WERI-Rb-1 (cell line): ENCODE measurements around the gene GDPD1.
A peak's percentile ranks its signal among the peaks of the same experiment; 100 is the strongest.
"Not testable (repeated sequence)": the region's sequence is repeated elsewhere in the genome, so short reads cannot be mapped to it uniquely, and the experiment has no call there.

Experiments
- DNase-seq: peaks from one replicate; pipeline ENCODE4 v3.0.0-alpha.2; 2020
- H3K27ac ChIP-seq: fragments of 250-450 bp; sonication (Bioruptor Pico); 2 replicates; pipeline ENCODE4 v1.5.1; 2020; ENCODE audit warnings: mild to moderate bottlenecking, moderate library complexity
- H3K27me3 ChIP-seq: fragments of 250-450 bp; sonication (Bioruptor Pico); 2 replicates; pipeline ENCODE4 v1.5.1; 2021; ENCODE audit warnings: mild to moderate bottlenecking, low read depth, moderate library complexity; ENCODE audit not compliant: insufficient read depth, severe bottlenecking
- H3K36me3 ChIP-seq: fragments of 250-450 bp; sonication (Bioruptor Pico); 2 replicates; pipeline ENCODE4 v1.5.1; 2020; ENCODE audit warnings: mild to moderate bottlenecking, moderate library complexity
- H3K4me3 ChIP-seq: 2 replicates; pipeline ENCODE4 v1.5.1; 2011; ENCODE audit warnings: low read depth, mild to moderate bottlenecking, control low read depth, low read length
- H3K9me3 ChIP-seq: fragments of 250-450 bp; sonication (Bioruptor Pico); 2 replicates; pipeline ENCODE4 v1.5.1; 2021; ENCODE audit warnings: mild to moderate bottlenecking, moderate library complexity; ENCODE audit not compliant: severe bottlenecking
- CTCF ChIP-seq: IDR thresholded peaks from 2 replicates; pipeline ENCODE4 v1.5.1; 2011; ENCODE audit warnings: low read depth, mild to moderate bottlenecking, control low read depth, inconsistent platforms, low read length

Gene GDPD1

DNA sequence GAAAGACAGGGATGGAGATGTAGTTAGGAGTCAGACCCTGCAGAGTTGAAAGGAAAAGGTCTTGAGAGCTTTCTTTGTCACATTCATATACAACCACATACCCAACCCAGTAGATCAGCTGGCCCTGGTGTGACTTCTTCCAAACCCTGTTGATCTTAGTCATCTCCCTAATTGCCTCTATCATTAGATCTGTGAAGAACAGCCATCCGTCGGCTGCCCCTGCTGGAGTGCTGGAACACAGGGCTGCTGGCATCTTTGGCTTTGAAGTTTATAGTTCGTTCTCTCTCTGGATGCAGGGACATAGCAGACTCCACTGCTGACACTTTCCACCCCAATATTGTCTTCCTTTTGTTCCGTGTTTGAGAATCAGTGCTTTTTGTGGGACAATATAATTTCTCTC is 20.9 kb upstream of the GDPD1 start:
- Histone ChIP-seq H3K36me3 (peaks cover 90% of the 10 kb centered on the region), H3K9me3 (no peaks in the 10 kb centered on the region), H3K27me3 (no peaks in the 10 kb centered on the region), H3K27ac (no peak overlapping the region), H3K4me3 (no peak overlapping the region)
- TF ChIP-seq CTCF = no peak
- no peak for DNase-seq

GRCh38 chr17:59202320-59202719 is 18.0 kb upstream of the GDPD1 start:
- H3K9me3 ChIP-seq = no peaks in the 10 kb centered on the region
- no peak for DNase-seq
- no peak for TF ChIP-seq CTCF
- no peaks in the 10 kb centered on the region for H3K27me3 ChIP-seq
- no peak overlapping the region for H3K27ac ChIP-seq
- no peak overlapping the region for H3K4me3 ChIP-seq
- H3K36me3 ChIP-seq = peaks cover 61% of the 10 kb centered on the region

DNA sequence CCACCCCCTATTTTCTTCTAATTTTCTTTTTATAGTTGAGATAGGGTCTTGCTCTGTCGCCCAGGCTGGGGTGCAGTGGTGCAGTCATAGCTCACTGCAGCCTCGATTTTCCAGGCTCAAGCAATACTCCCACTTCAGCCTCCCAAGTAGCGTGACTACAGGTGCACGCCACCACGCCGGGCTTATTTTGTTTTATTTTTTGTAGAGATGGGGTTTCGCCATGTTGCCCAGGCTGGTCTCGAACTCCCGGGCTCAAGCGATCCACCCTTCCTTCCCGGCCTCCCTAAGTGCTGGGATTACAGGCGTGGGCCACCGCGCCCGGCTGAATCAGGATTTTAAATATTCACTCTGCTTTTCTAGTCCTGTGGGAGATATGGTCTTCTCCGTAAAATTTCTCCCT is 941 bp upstream of the GDPD1 start:
- Histone ChIP-seq H3K36me3 (no peaks in the 10 kb centered on the region; the same call in 1 of the 2 replicates), H3K9me3 (no peaks in the 10 kb centered on the region), H3K27me3 (no peaks in the 10 kb centered on the region), H3K4me3 (no peak overlapping the region), H3K27ac (no peak overlapping the region)
- DNase-seq = no peak
- TF ChIP-seq CTCF = no peak

DNA sequence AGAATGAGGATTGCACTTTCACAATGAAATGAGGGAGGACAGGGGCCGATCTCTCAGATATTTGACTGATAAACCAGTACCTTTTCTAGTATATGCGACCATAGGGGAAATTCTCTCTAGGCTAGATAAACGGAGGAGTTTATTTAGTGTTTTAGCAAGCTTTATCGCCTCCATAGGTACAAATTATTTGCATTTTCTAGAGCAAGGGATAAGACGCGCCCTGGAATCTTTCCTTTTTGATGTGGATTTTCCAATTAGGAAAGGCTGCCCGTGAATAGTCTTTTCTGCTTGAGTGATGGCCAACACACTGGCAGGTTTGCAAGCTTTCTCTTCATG is 351 bp upstream of the GDPD1 start:
- DNase-seq = no peak
- no peaks in the 10 kb centered on the region for H3K9me3 ChIP-seq
- H3K27ac ChIP-seq = peak overlapping the region; percentile 59
- no peaks in the 10 kb centered on the region for H3K36me3 ChIP-seq
- no peak for TF ChIP-seq CTCF
- H3K4me3 ChIP-seq = peak overlapping the region; percentile 38
- no peaks in the 10 kb centered on the region for H3K27me3 ChIP-seq

DNA sequence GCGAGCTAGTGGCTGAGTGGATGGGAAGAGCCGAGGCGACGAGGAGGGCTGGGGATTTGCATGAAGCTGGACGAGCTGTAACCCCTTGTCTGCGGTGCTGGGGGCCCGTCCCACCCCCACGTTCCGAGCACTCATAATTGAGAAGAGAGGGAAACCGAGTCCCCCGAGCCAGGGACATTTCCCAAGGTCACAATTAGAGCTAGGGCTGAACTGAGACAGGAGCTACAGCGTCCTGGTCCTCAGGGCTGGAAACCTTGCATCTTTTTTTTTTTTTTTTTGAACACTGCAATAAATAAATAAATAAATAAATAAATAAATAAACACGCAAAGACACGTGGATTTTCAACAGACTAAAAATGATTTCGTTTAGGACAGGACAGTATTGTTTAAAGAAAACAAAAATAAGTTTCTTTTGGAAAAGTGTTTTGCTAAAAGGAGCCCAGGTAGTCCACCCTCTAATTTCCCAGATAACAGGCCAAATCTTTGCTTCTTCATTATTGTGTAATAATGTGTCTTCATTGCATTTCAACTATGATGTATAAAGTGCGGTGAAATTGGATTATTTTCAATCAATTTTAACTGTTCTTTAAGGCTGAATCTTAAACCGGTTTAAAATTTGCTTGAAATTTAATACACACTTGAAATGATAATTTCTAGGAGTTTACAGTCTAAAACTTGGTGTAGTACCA is 992 bp downstream of the GDPD1 start:
- Histone ChIP-seq H3K27ac (peak overlapping the region; percentile 82), H3K27me3 (no peaks in the 10 kb centered on the region), H3K4me3 (peak overlapping the region; percentile 99), H3K9me3 (no peaks in the 10 kb centered on the region), H3K36me3 (no peaks in the 10 kb centered on the region)
- no peak for TF ChIP-seq CTCF
- DNase-seq = no peak

- Histone ChIP-seq H3K27ac (no peak overlapping the region), H3K4me3 (no peak overlapping the region), H3K27me3 (no peaks in the 10 kb centered on the region), H3K36me3 (no peaks in the 10 kb centered on the region), H3K9me3 (no peaks in the 10 kb centered on the region)
- DNase-seq = no peak
- TF ChIP-seq CTCF = no peak
Observed at GRCh38 chr17:59223813-59224212, 3.5 kb downstream of the GDPD1 start.

GRCh38 chr17:59228588-59228987 is 8.3 kb downstream of the GDPD1 start:
- not testable (repeated sequence) for H3K9me3 ChIP-seq, DNase-seq, H3K4me3 ChIP-seq, H3K36me3 ChIP-seq, H3K27ac ChIP-seq, H3K27me3 ChIP-seq
